HT1080 (cell line): ENCODE measurements around the gene CSRNP3. TPM values are rescaled to one million over a fixed set of nuclear protein-coding genes. Genes with fewer than 3 reads are reported as not detected.
"Not testable (repeated sequence)": the region's sequence is repeated elsewhere in the genome, so short reads cannot be mapped to it uniquely, and the experiment has no call there.

Experiments used
- DNase-seq: peaks from one replicate; pipeline ENCODE4 v3.0.0-alpha.2; 2015; ENCODE audit warnings: low read depth
- total RNA-seq: library from RNA; depleted of rRNA; stranded (reverse); fragments of >200 nt; shearing (Covaris generic); gene quantifications from 2 replicates; pipeline ENCODE4 v1.2.3, GENCODE V29; 2014

CSRNP3 gene
- total RNA-seq, 1 experiment from 2014 or later = not detected

GRCh38 chr2:165632594-165632993 is 163.1 kb downstream of the CSRNP3 start:
- DNase-seq = no peak

DNA sequence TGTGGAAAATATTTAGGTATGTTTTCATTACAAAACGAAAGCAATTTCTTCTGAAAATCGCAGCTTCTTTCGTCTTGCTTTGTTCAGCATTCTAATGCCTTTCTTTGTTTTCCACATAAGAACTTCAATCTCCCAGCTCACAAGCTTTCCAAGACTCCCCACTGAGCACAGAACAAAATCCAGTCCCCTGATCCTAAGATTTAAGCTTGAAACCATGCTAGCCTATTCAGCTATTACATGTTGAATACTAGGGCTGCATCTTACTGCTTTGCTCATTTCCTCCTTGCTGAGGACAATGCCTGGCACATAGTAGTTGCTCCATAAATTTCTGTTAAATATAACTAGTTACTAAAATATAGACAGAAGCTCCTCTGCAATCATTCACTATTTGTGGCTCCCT is 163.9 kb downstream of the CSRNP3 start:
- DNase-seq = no peak

- DNase-seq = no peak
Observed at GRCh38 chr2:165634282-165634681, 164.8 kb downstream of the CSRNP3 start.

DNA sequence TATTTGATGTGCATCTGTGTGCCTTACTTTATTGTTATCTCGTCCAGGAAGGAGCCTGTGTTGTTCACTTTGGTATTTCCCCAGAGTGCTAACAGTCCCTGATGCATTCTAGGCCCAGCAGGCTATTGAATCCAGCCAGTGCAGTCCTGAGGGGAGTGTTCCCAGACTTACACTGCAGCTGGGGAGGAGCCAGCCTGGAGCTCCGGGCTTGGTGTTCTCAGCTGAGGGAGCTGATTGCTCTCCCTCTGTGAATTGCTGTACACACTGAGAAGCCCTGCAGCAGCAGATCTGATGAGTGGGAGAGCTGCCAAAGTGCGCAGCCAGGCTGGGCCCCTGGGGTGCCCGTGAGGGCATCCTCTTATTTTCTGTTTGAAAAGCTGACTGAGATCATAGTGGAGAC is 165.4 kb downstream of the CSRNP3 start:
- no peak for DNase-seq

DNA sequence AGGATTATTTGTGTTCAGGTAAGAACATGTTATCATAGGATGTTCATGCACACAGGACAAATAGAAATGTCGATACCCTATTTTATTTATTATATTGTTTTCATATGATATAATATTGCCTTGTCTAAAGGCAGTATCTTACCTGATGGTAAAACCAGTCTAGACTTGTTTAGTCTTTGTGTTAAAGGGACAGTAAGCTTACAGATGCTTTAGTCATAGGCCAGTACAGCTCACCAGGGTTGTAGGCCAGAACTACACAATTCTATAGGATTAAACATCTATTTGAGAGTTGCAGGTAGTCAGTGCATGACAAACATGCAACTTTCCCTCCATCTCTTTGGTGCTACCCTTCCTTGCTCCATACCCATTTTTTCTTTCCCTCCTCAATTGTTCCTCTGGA is 166.0 kb downstream of the CSRNP3 start:
- no peak for DNase-seq

DNA sequence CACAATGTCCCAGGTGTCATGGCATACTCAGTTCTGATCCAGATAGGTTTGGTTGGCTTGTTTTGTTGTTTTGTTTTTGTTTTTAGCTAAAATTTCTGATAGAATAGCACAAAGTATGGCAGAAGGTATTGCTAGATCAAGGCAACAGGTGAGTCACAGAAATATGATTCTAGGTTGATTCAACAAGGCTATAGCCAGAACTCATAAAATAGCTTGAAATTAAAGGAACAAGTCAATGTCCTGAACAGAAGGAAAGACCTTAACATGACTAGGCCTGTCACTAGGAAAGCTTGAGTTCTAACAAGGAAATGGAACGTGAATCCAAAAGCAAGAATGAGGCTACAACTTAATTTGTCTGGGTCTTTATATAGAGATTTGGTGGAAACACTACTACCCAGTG is 167.5 kb downstream of the CSRNP3 start:
- DNase-seq = no peak

- no peak for DNase-seq
Observed at GRCh38 chr2:165637396-165637795, 167.9 kb downstream of the CSRNP3 start.

- DNase-seq = no peak
Observed at GRCh38 chr2:165639504-165639903, 170.0 kb downstream of the CSRNP3 start.

- no peak for DNase-seq
Observed at GRCh38 chr2:165640247-165640929, 170.9 kb downstream of the CSRNP3 start.

DNA sequence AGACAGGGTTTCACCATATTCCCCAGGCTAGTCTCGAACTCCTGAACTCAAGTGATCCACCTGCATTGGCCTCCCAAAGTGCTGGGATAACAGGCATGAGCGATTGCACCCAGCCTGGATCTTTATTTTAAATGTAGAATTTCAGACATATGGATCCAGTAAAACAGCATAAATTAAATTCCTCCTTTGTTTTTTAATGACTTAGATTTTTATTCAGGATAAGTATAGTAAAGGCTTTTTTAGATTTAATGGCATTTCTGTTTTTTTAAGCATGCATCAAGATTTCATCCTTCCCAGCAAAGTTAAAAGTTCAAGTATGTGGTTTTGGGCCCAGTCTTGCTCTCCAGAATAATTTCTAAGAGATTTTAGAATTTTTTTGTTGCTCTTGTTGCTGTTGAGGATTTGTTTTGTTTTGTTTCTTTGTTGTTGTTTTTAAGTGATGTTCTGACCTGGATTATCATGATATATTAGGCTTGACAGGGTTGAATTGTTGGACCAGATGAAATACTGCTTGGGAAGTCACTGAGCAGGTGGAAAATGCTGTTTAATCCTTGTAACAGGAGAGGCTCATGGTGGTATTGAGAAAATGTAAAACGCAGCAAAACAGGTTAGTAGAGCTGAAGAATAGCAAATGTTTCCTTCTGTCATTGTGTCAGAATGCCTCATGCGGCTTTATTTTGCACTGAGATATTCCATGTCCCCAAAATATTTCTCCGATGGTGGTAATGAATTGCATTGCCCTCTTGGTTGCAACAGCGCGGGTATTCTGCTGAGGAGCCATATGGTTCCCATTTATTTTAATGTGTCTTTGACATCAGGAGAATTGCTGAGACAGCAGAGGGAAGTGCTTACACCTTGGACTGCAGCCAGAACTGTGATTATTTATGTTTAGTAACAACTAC is 176.7 kb downstream of the CSRNP3 start:
- DNase-seq = no peak

GRCh38 chr2:165647409-165647808 is 177.9 kb downstream of the CSRNP3 start:
- DNase-seq = no peak

GRCh38 chr2:165648801-165649200 is 179.3 kb downstream of the CSRNP3 start:
- no peak for DNase-seq

DNA sequence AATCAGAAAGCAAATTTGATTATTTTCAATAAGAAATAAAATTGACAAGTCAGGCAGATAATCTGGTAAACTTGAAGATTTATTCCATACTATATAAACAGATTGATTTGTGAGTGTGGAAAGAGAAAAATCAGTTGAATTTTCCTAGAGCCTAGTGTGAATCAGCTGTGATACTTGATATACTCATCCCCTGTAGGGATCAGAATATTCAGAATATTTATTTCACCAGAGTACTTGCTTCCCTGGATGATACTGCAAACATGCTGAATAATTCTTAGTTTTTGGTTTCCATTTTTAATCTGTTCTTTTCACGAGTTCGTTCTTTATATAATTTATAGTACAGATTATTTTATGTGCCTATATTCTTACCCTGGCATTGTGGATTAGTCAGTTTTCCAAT is 181.7 kb downstream of the CSRNP3 start:
- no peak for DNase-seq

- DNase-seq = no peak
Observed at GRCh38 chr2:165655661-165656060, 186.2 kb downstream of the CSRNP3 start.

DNA sequence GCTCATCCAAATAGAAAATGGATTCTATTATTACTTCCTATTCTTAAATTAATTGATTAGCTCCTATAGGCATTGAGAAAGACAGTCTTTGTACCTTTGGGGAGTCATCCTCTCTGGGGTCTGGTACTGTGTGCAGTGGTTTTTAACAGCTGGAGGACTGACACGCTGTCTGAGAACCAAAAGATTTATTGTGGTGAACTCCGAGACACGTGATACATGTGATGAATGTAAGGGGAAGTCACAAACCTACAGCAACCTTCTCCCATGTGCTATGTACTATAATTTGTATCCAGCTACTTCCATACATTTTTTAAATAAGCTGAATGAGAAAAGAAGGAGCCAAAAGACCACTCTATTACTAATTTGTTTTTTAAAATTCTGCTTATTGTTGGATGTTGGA is 190.9 kb downstream of the CSRNP3 start:
- no peak for DNase-seq

- no peak for DNase-seq
Observed at GRCh38 chr2:165662720-165663119, 193.2 kb downstream of the CSRNP3 start.

GRCh38 chr2:165665614-165666013 is 196.1 kb downstream of the CSRNP3 start:
- DNase-seq = no peak

DNA sequence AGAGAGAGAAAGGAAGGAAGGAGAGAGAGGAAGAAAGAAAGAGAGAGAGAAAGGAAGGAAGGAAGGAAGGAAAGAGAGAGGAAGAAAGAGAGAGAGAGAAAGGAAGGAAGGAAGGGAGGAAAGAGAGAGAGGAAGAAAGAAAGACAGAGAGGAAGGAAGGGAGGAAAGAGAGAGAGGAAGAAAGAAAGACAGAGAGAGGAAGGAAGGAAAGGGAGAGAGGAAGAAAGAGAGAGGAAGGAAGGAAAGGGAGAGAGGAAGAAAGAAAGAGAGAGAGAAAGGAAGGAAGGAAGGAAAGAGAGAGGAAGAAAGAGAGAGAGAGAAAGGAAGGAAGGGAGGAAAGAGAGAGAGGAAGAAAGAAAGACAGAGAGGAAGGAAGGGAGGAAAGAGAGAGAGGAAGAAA is 196.6 kb downstream of the CSRNP3 start:
- DNase-seq = not testable (repeated sequence)

GRCh38 chr2:165666605-165667004 is 197.1 kb downstream of the CSRNP3 start:
- DNase-seq = no peak

GRCh38 chr2:165667375-165667774 is 197.9 kb downstream of the CSRNP3 start:
- DNase-seq = no peak

DNA sequence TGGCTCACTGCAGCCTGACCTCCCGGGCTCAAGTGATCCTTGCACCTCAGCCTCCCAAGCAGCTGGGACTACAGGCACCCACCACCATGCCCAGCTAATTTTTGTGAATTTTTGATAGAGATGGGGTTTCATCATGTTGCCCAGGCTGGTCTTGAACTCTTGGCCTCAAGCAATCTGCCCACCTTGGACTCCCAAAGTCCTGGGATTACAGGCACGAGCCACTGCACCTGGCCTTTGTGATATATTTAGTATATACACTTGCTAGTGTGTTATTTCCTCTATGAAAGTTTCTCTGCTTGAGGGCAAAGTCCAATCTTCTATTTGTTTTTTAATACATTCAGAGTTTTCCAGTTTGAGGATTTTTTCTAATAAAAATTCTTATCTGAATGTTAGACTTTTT is 205.3 kb downstream of the CSRNP3 start:
- DNase-seq = no peak

- no peak for DNase-seq
Observed at GRCh38 chr2:165675551-165675968, 206.1 kb downstream of the CSRNP3 start.

GRCh38 chr2:165678882-165679281 is 209.4 kb downstream of the CSRNP3 start:
- no peak for DNase-seq
